Measurements from ENCODE around the gene THEM5.
"Not testable (repeated sequence)": the region's sequence is repeated elsewhere in the genome, so short reads cannot be mapped to it uniquely, and the experiment has no call there.

The THEM5 gene

GRCh38 chr1:151853411-151853943 is at the start of gene THEM5:
TSS of gene THEM5 (minus strand) at chr1:151853712. CDS start at chr1:151853565, 147 bp downstream.
- TF ChIP-seq, protein P1, sequence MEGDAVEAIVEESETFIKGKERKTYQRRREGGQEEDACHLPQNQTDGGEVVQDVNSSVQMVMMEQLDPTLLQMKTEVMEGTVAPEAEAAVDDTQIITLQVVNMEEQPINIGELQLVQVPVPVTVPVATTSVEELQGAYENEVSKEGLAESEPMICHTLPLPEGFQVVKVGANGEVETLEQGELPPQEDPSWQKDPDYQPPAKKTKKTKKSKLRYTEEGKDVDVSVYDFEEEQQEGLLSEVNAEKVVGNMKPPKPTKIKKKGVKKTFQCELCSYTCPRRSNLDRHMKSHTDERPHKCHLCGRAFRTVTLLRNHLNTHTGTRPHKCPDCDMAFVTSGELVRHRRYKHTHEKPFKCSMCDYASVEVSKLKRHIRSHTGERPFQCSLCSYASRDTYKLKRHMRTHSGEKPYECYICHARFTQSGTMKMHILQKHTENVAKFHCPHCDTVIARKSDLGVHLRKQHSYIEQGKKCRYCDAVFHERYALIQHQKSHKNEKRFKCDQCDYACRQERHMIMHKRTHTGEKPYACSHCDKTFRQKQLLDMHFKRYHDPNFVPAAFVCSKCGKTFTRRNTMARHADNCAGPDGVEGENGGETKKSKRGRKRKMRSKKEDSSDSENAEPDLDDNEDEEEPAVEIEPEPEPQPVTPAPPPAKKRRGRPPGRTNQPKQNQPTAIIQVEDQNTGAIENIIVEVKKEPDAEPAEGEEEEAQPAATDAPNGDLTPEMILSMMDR (IDR thresholded peaks at IDR 0.05; ENCODE audit: borderline replicate concordance, extremely low read depth, low read length, poor library complexity, severe bottlenecking): peak; percentile 23
- TF ChIP-seq EZH2 (IDR thresholded peaks at IDR 0.05; ENCODE audit: borderline replicate concordance, low read depth, low read length, severe bottlenecking): no peak
- H3K4me1 ChIP-seq (ENCODE audit: insufficient read depth, low read length): no peaks in the 10 kb centered on the region
- H3K4me2 ChIP-seq (ENCODE audit: insufficient read depth, low read length): no peak within 1 kb of the TSS
- DNase-seq (peak; percentile 22), ATAC-seq (ENCODE audit: insufficient read depth, low read depth) (no peak)
- H3K4me3 ChIP-seq (ENCODE audit: low read depth in 1 of 2, low read length in 2 of 2): no peak within 1 kb of the TSS
- H2AFZ ChIP-seq (ENCODE audit: low read depth, low read length): no peak within 1 kb of the TSS
- H3K27me3 ChIP-seq (ENCODE audit: insufficient read depth, low read length, poor library complexity): no peaks in the 10 kb centered on the region
- H3K9me3 ChIP-seq (ENCODE audit: insufficient read depth, low read length, severe bottlenecking): no peaks in the 10 kb centered on the region
- H3K9ac ChIP-seq (ENCODE audit: low read depth, low read length): no peak within 1 kb of the TSS
- no peaks in the 10 kb centered on the region for H3K36me3 ChIP-seq (ENCODE audit: insufficient read depth, low read length)
- H3K79me2 ChIP-seq (ENCODE audit: insufficient read depth, low read length): no peaks in the 10 kb centered on the region
- no peak within 1 kb of the TSS for H3K27ac ChIP-seq (ENCODE audit: low read length)
- no peaks in the 10 kb centered on the region for H4K20me1 ChIP-seq (ENCODE audit: insufficient read depth, low read length)

DNA sequence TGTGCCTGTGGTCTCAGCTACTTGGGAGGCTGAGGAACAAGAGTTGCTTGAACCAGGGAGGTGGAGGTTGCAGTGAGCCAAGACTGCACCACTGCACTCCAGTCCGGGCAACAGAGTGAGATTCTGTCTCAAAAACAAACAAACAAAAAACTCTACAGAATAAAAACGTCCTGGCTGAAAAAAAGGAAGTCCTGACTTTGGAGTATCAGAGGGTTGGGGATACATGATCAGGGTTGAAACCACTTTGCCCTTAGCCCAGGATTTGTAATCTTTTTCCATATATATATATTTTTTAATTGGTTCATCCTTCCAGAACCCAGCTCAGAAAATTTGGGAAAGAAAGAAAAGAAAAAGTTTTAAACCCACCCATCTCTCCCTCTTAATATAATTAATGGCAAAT is 49.3 kb upstream of the THEM5 start:
- Histone ChIP-seq H3K79me2 (ENCODE audit: insufficient read depth, low read length) (no peaks in the 10 kb centered on the region), H2AFZ (ENCODE audit: low read depth, low read length) (no peak overlapping the region), H3K9me3 (ENCODE audit: insufficient read depth, low read length, severe bottlenecking) (peaks cover 8% of the 10 kb centered on the region), H3K4me3 (ENCODE audit: low read depth in 1 of 2, low read length in 2 of 2) (no peak overlapping the region), H3K36me3 (ENCODE audit: insufficient read depth, low read length) (no peaks in the 10 kb centered on the region), H3K27ac (ENCODE audit: low read length) (no peak overlapping the region), H3K4me1 (ENCODE audit: insufficient read depth, low read length) (peaks cover 13% of the 10 kb centered on the region), H3K27me3 (ENCODE audit: insufficient read depth, low read length, poor library complexity) (no peaks in the 10 kb centered on the region), H3K9ac (ENCODE audit: low read depth, low read length) (no peak overlapping the region), H4K20me1 (ENCODE audit: insufficient read depth, low read length) (no peaks in the 10 kb centered on the region), H3K4me2 (ENCODE audit: insufficient read depth, low read length) (no peak overlapping the region)
- no peak for ATAC-seq (ENCODE audit: insufficient read depth, low read depth)
- TF ChIP-seq, protein P1 (IDR thresholded peaks at IDR 0.05; ENCODE audit: borderline replicate concordance, extremely low read depth, low read length, poor library complexity, severe bottlenecking): no peak
- no peak for TF ChIP-seq EZH2 (IDR thresholded peaks at IDR 0.05; ENCODE audit: borderline replicate concordance, low read depth, low read length, severe bottlenecking)
- DNase-seq: no peak

- not testable (repeated sequence) for H3K9me3 ChIP-seq (ENCODE audit: insufficient read depth, low read length, severe bottlenecking); DNase-seq; H3K27me3 ChIP-seq (ENCODE audit: insufficient read depth, low read length, poor library complexity); H4K20me1 ChIP-seq (ENCODE audit: insufficient read depth, low read length); H2AFZ ChIP-seq (ENCODE audit: low read depth, low read length); H3K27ac ChIP-seq (ENCODE audit: low read length); H3K79me2 ChIP-seq (ENCODE audit: insufficient read depth, low read length); H3K4me2 ChIP-seq (ENCODE audit: insufficient read depth, low read length); H3K9ac ChIP-seq (ENCODE audit: low read depth, low read length); H3K36me3 ChIP-seq (ENCODE audit: insufficient read depth, low read length); ATAC-seq (ENCODE audit: insufficient read depth, low read depth); H3K4me3 ChIP-seq (ENCODE audit: low read depth in 1 of 2, low read length in 2 of 2)
- H3K4me1 ChIP-seq (ENCODE audit: insufficient read depth, low read length): peaks cover 23% of the 10 kb centered on the region
Measured at GRCh38 chr1:151900804-151901203, 47.3 kb upstream of the THEM5 start.

- Histone ChIP-seq H3K4me1 (ENCODE audit: insufficient read depth, low read length) (peaks cover 23% of the 10 kb centered on the region), H3K9me3 (ENCODE audit: insufficient read depth, low read length, severe bottlenecking) (no peaks in the 10 kb centered on the region), H3K27ac (ENCODE audit: low read length) (peak overlapping the region; percentile 43), H3K36me3 (ENCODE audit: insufficient read depth, low read length) (no peaks in the 10 kb centered on the region), H3K27me3 (ENCODE audit: insufficient read depth, low read length, poor library complexity) (no peaks in the 10 kb centered on the region), H2AFZ (ENCODE audit: low read depth, low read length) (0 out of 2 replicates have a peak overlapping the region, but pooled peaks have one; percentile 33), H3K4me3 (ENCODE audit: low read depth in 1 of 2, low read length in 2 of 2) (no peak overlapping the region), H4K20me1 (ENCODE audit: insufficient read depth, low read length) (no peaks in the 10 kb centered on the region), H3K4me2 (ENCODE audit: insufficient read depth, low read length) (peak overlapping the region; percentile 38), H3K79me2 (ENCODE audit: insufficient read depth, low read length) (no peaks in the 10 kb centered on the region), H3K9ac (ENCODE audit: low read depth, low read length) (no peak overlapping the region)
- ATAC-seq (ENCODE audit: insufficient read depth, low read depth) (peak; percentile 97), DNase-seq (peak; percentile 79)
- TF ChIP-seq, protein P1 (IDR thresholded peaks at IDR 0.05; ENCODE audit: borderline replicate concordance, extremely low read depth, low read length, poor library complexity, severe bottlenecking): no peak
- no peak for TF ChIP-seq EZH2 (IDR thresholded peaks at IDR 0.05; ENCODE audit: borderline replicate concordance, low read depth, low read length, severe bottlenecking)
Measured at GRCh38 chr1:151898519-151898991, 45.0 kb upstream of the THEM5 start.
